ENCODE results near the gene ABLIM3.
A peak's percentile ranks its signal among the peaks of the same experiment; 100 is the strongest.

Gene ABLIM3

GRCh38 chr5:149141224-149141956 is at the start of gene ABLIM3:
Gene ABLIM3, plus strand, starts transcription at chr5:149141493. Its CDS starts 603 bp downstream, at chr5:149142096.
- Histone ChIP-seq H3K36me3 (ENCODE audit: insufficient read depth, insufficient read length, low read length) (no peaks in the 10 kb centered on the region), H3K27me3 (ENCODE audit: insufficient read depth, insufficient read length) (peaks cover 15% of the 10 kb centered on the region), H3K4me1 (ENCODE audit: insufficient read depth, insufficient read length) (no peaks in the 10 kb centered on the region), H3K4me3 (ENCODE audit: insufficient read length, low read depth) (peak within 1 kb of the TSS; percentile 53), H3K9ac (ENCODE audit: insufficient read length, low read depth) (peak within 1 kb of the TSS; percentile 67), H3K9me3 (ENCODE audit: insufficient read depth, low read length) (no peaks in the 10 kb centered on the region)
- TF ChIP-seq ZNF274 (IDR thresholded peaks at IDR 0.05; ENCODE audit: low read depth, low read length) (no peak), YY1 (IDR thresholded peaks at IDR 0.05; ENCODE audit: insufficient read depth, insufficient read length) (no peak), SUZ12 (IDR thresholded peaks at IDR 0.05; ENCODE audit: extremely low read depth, insufficient read depth, insufficient read length) (no peak)
- no peak for DNase-seq (ENCODE audit: low read depth, low spot score)

DNA sequence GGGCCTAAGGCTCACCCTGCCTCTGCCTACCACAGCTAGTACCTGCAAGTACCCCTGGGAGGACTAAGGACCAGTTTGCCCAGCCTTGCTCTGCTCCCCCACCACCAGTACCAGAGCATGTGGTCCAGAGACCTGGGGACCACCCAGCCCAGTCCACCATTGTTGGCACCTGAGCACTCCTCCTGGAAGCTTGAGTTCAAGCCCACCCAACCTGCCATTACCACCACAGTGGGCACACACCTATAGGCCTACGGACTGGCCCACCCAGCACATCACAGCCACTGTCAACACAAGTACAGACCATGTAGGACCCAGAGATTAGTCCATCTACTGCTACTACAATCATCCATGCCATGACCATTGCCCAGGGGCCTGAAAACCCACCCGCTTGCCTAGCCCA is 47.7 kb upstream of the ABLIM3 start:
- H3K4me3 ChIP-seq (ENCODE audit: insufficient read length, low read depth): no peak overlapping the region

GRCh38 chr5:149094996-149095395 is 46.3 kb upstream of the ABLIM3 start:
- H3K9me3 ChIP-seq (ENCODE audit: insufficient read depth, low read length): 0 out of 2 replicates have a peak, but pooled peaks cover 6% of the 10 kb centered on the region
- no peak overlapping the region for H3K9ac ChIP-seq (ENCODE audit: insufficient read length, low read depth)
- no peak overlapping the region for H3K4me3 ChIP-seq (ENCODE audit: insufficient read length, low read depth)
- no peak for DNase-seq (ENCODE audit: low read depth, low spot score)
- no peaks in the 10 kb centered on the region for H3K4me1 ChIP-seq (ENCODE audit: insufficient read depth, insufficient read length)
- TF ChIP-seq YY1 (IDR thresholded peaks at IDR 0.05; ENCODE audit: insufficient read depth, insufficient read length): no peak
- TF ChIP-seq SUZ12 (IDR thresholded peaks at IDR 0.05; ENCODE audit: extremely low read depth, insufficient read depth, insufficient read length): no peak
- TF ChIP-seq ZNF274 (IDR thresholded peaks at IDR 0.05; ENCODE audit: low read depth, low read length): no peak
- no peaks in the 10 kb centered on the region for H3K27me3 ChIP-seq (ENCODE audit: insufficient read depth, insufficient read length)
- no peaks in the 10 kb centered on the region for H3K36me3 ChIP-seq (ENCODE audit: insufficient read depth, insufficient read length, low read length)

More for the DNA sequence above, 47.7 kb upstream of the ABLIM3 start:
- Histone ChIP-seq H3K9ac (ENCODE audit: insufficient read length, low read depth) (no peak overlapping the region), H3K27me3 (ENCODE audit: insufficient read depth, insufficient read length) (no peaks in the 10 kb centered on the region), H3K9me3 (ENCODE audit: insufficient read depth, low read length) (0 out of 2 replicates have a peak, but pooled peaks cover 6% of the 10 kb centered on the region), H3K4me1 (ENCODE audit: insufficient read depth, insufficient read length) (no peaks in the 10 kb centered on the region), H3K36me3 (ENCODE audit: insufficient read depth, insufficient read length, low read length) (no peaks in the 10 kb centered on the region)
- TF ChIP-seq SUZ12 (IDR thresholded peaks at IDR 0.05; ENCODE audit: extremely low read depth, insufficient read depth, insufficient read length): no peak
- no peak for TF ChIP-seq ZNF274 (IDR thresholded peaks at IDR 0.05; ENCODE audit: low read depth, low read length)
- DNase-seq (ENCODE audit: low read depth, low spot score): no peak

GRCh38 chr5:149099920-149100319 is 41.4 kb upstream of the ABLIM3 start:
- no peak for TF ChIP-seq YY1 (IDR thresholded peaks at IDR 0.05; ENCODE audit: insufficient read depth, insufficient read length)
- no peak for TF ChIP-seq SUZ12 (IDR thresholded peaks at IDR 0.05; ENCODE audit: extremely low read depth, insufficient read depth, insufficient read length)
- TF ChIP-seq ZNF274 (IDR thresholded peaks at IDR 0.05; ENCODE audit: low read depth, low read length): no peak
- Histone ChIP-seq H3K9me3 (ENCODE audit: insufficient read depth, low read length) (peaks cover 6% of the 10 kb centered on the region; the same call in 1 of the 2 replicates), H3K9ac (ENCODE audit: insufficient read length, low read depth) (no peak overlapping the region), H3K27me3 (ENCODE audit: insufficient read depth, insufficient read length) (no peaks in the 10 kb centered on the region), H3K36me3 (ENCODE audit: insufficient read depth, insufficient read length, low read length) (no peaks in the 10 kb centered on the region), H3K4me3 (ENCODE audit: insufficient read length, low read depth) (no peak overlapping the region), H3K4me1 (ENCODE audit: insufficient read depth, insufficient read length) (no peaks in the 10 kb centered on the region)
- DNase-seq (ENCODE audit: low read depth, low spot score): no peak

GRCh38 chr5:149100331-149100730 is 41.0 kb upstream of the ABLIM3 start:
- no peaks in the 10 kb centered on the region for H3K36me3 ChIP-seq (ENCODE audit: insufficient read depth, insufficient read length, low read length)
- DNase-seq (ENCODE audit: low read depth, low spot score): no peak
- TF ChIP-seq SUZ12 (IDR thresholded peaks at IDR 0.05; ENCODE audit: extremely low read depth, insufficient read depth, insufficient read length): no peak
- no peak for TF ChIP-seq ZNF274 (IDR thresholded peaks at IDR 0.05; ENCODE audit: low read depth, low read length)
- TF ChIP-seq YY1 (IDR thresholded peaks at IDR 0.05; ENCODE audit: insufficient read depth, insufficient read length): no peak
- H3K9ac ChIP-seq (ENCODE audit: insufficient read length, low read depth): no peak overlapping the region
- peaks cover 6% of the 10 kb centered on the region; the same call in 1 of the 2 replicates for H3K9me3 ChIP-seq (ENCODE audit: insufficient read depth, low read length)
- no peaks in the 10 kb centered on the region for H3K4me1 ChIP-seq (ENCODE audit: insufficient read depth, insufficient read length)
- H3K4me3 ChIP-seq (ENCODE audit: insufficient read length, low read depth): no peak overlapping the region
- no peaks in the 10 kb centered on the region for H3K27me3 ChIP-seq (ENCODE audit: insufficient read depth, insufficient read length)

GRCh38 chr5:149108651-149109280 is 32.5 kb upstream of the ABLIM3 start:
- Histone ChIP-seq H3K27me3 (ENCODE audit: insufficient read depth, insufficient read length) (no peaks in the 10 kb centered on the region), H3K9me3 (ENCODE audit: insufficient read depth, low read length) (no peaks in the 10 kb centered on the region), H3K4me3 (ENCODE audit: insufficient read length, low read depth) (no peak overlapping the region), H3K36me3 (ENCODE audit: insufficient read depth, insufficient read length, low read length) (no peaks in the 10 kb centered on the region), H3K4me1 (ENCODE audit: insufficient read depth, insufficient read length) (no peaks in the 10 kb centered on the region), H3K9ac (ENCODE audit: insufficient read length, low read depth) (no peak overlapping the region)
- DNase-seq (ENCODE audit: low read depth, low spot score): no peak
- TF ChIP-seq SUZ12 (IDR thresholded peaks at IDR 0.05; ENCODE audit: extremely low read depth, insufficient read depth, insufficient read length): no peak
- TF ChIP-seq ZNF274 (IDR thresholded peaks at IDR 0.05; ENCODE audit: low read depth, low read length): no peak
- TF ChIP-seq YY1 (IDR thresholded peaks at IDR 0.05; ENCODE audit: insufficient read depth, insufficient read length): no peak

GRCh38 chr5:149110406-149110805 is 30.9 kb upstream of the ABLIM3 start:
- TF ChIP-seq YY1 (IDR thresholded peaks at IDR 0.05; ENCODE audit: insufficient read depth, insufficient read length) (no peak), SUZ12 (IDR thresholded peaks at IDR 0.05; ENCODE audit: extremely low read depth, insufficient read depth, insufficient read length) (no peak), ZNF274 (IDR thresholded peaks at IDR 0.05; ENCODE audit: low read depth, low read length) (no peak)
- Histone ChIP-seq H3K4me1 (ENCODE audit: insufficient read depth, insufficient read length) (no peaks in the 10 kb centered on the region), H3K27me3 (ENCODE audit: insufficient read depth, insufficient read length) (no peaks in the 10 kb centered on the region), H3K36me3 (ENCODE audit: insufficient read depth, insufficient read length, low read length) (no peaks in the 10 kb centered on the region), H3K9me3 (ENCODE audit: insufficient read depth, low read length) (no peaks in the 10 kb centered on the region), H3K9ac (ENCODE audit: insufficient read length, low read depth) (no peak overlapping the region), H3K4me3 (ENCODE audit: insufficient read length, low read depth) (no peak overlapping the region)
- no peak for DNase-seq (ENCODE audit: low read depth, low spot score)
